ENCODE results near the gene GZMM.
A peak's percentile ranks its signal among the peaks of the same experiment; 100 is the strongest.

DNA sequence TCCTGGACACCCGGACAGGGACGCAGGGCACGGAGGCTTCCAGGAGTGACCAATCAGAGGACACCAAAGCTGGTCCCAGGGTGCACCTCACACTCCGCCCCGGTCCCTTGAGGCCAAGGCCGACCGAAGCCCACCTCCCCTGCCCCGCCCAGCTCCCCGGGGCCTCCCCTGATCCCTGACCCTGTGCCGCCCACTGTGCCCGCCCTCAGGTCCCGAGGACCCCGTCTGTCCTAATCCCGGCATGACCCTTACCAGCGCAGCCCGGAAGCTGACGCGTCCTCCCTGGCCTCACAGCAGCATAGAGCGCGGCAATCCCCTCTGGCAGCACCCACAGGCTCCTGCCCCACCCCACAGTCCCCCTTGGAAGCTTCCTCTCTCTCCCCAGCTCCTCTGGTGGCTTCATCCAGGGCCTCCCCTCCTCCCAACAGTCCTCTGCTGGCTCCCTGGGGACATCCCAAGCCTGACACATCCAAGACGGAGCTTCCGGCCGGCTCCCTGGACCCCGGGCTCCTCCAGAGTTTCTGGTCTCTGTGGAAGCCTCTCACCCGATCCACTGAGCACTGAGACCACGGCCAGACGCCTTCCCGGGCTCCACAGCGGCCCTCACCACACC lies 19.7 kb upstream of the GZMM start:
- TF ChIP-seq, protein P1, sequence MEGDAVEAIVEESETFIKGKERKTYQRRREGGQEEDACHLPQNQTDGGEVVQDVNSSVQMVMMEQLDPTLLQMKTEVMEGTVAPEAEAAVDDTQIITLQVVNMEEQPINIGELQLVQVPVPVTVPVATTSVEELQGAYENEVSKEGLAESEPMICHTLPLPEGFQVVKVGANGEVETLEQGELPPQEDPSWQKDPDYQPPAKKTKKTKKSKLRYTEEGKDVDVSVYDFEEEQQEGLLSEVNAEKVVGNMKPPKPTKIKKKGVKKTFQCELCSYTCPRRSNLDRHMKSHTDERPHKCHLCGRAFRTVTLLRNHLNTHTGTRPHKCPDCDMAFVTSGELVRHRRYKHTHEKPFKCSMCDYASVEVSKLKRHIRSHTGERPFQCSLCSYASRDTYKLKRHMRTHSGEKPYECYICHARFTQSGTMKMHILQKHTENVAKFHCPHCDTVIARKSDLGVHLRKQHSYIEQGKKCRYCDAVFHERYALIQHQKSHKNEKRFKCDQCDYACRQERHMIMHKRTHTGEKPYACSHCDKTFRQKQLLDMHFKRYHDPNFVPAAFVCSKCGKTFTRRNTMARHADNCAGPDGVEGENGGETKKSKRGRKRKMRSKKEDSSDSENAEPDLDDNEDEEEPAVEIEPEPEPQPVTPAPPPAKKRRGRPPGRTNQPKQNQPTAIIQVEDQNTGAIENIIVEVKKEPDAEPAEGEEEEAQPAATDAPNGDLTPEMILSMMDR (IDR thresholded peaks at IDR 0.05 in 8 of 11, conservative IDR thresholded peaks at IDR 0.05 in 3 of 11): no peak
- peak in 2 of 3 donors; percentile 28 to 50 for TF ChIP-seq POLR2AphosphoS5 (IDR thresholded peaks at IDR 0.05)

Measured in spleen (tissue), 7 donors.